PC-9 (cell line): ENCODE measurements around the gene ITPRIPL1. TPM values are rescaled to one million over a fixed set of nuclear protein-coding genes. Genes with fewer than 3 reads are reported as not detected.

Experiments
- BruUV-seq: library from RNA; stranded (reverse); fragments of 400-500 nt; replicated peaks from 2 replicates; lab custom pipeline; 2021; lab: Mats Ljungman, UMichigan
- CTCF ChIA-PET: fragments of 300-600 bp; sonication (Branson Sonifier 250); formaldehyde crosslinking; loops from one replicate; lab custom pipeline; 2022; ENCODE audit warnings: antibody characterized with exemption; lab: Charles Lee
- POLR2A ChIA-PET: fragments of 300-600 bp; sonication (Branson Sonifier 250); formaldehyde crosslinking; loops from one replicate; lab custom pipeline; 2022; ENCODE audit warnings: antibody characterized with exemption; ENCODE audit not compliant: unreplicated experiment; lab: Charles Lee
- DNase-seq, 2 experiments: peaks; one replicate each; pipeline versions ENCODE4 v3.0.0 to v3.0.0-alpha.2; 2015 to 2022; ENCODE audit warnings: mixed read lengths in 1 of 2
- H2AFZ ChIP-seq: fragments of 200-600 bp; sonication (generic); 2 replicates; pipeline ENCODE4 v1.8.1; 2017; ENCODE audit warnings: antibody characterized with exemption
- H3F3A ChIP-seq: fragments of 200-600 bp; sonication (generic); 2 replicates; pipeline ENCODE4 v1.8.1; 2017; ENCODE audit warnings: antibody characterized with exemption, mild to moderate bottlenecking, low read depth; ENCODE audit not compliant: insufficient read depth
- H3K27ac ChIP-seq: fragments of 200-600 bp; sonication (generic); 2 replicates; pipeline ENCODE4 v1.6.1; 2016; ENCODE audit warnings: mixed run types
- H3K27me3 ChIP-seq: fragments of 200-600 bp; sonication (generic); 2 replicates; pipeline ENCODE4 v1.6.1; 2016; ENCODE audit warnings: low read depth, mixed run types; ENCODE audit not compliant: insufficient read depth
- H3K36me3 ChIP-seq: fragments of 200-600 bp; sonication (generic); 2 replicates; pipeline ENCODE4 v1.6.1; 2016; ENCODE audit warnings: low read depth, mixed run types
- H3K4me1 ChIP-seq: fragments of 200-600 bp; sonication (generic); replicated peaks from 2 replicates; pipeline ENCODE4 v1.6.1; 2016; ENCODE audit warnings: mixed run types; ENCODE audit not compliant: insufficient read depth
- H3K4me2 ChIP-seq: fragments of 200-600 bp; sonication (generic); 2 replicates; pipeline ENCODE4 v1.6.1; 2017; ENCODE audit warnings: mixed run types
- H3K4me3 ChIP-seq: fragments of 200-600 bp; sonication (generic); 2 replicates; pipeline ENCODE4 v1.6.1; 2016; ENCODE audit warnings: mixed run types
- H3K79me2 ChIP-seq: fragments of 200-600 bp; sonication (generic); 2 replicates; pipeline ENCODE4 v1.6.1; 2017; ENCODE audit warnings: low read depth, mixed run types
- H3K9me2 ChIP-seq: fragments of 200-600 bp; sonication (generic); 2 replicates; pipeline ENCODE4 v1.8.1; 2017; ENCODE audit warnings: mild to moderate bottlenecking; ENCODE audit not compliant: insufficient read depth
- H3K9me3 ChIP-seq: fragments of 200-600 bp; sonication (generic); 2 replicates; pipeline ENCODE4 v1.8.1; 2016; ENCODE audit warnings: low read depth; ENCODE audit not compliant: insufficient read depth
- H4K20me1 ChIP-seq: fragments of 200-600 bp; sonication (generic); 2 replicates; pipeline ENCODE4 v1.8.1; 2017; ENCODE audit not compliant: insufficient read depth
- EZH2 ChIP-seq: fragments of 200-600 bp; sonication (generic); IDR thresholded peaks from 2 replicates; pipeline ENCODE4 v1.8.0; 2017; ENCODE audit warnings: antibody characterized with exemption, low read depth
- intact Hi-C: fragments of 100-400 bp; cut with micrococcal nuclease; formaldehyde crosslinking; loops from one replicate; pipeline ENCODE4 v1.10.0; 2022; ENCODE audit not compliant: unreplicated experiment
- total RNA-seq: library from RNA; stranded (reverse); gene quantifications from 2 replicates; pipeline ENCODE4 v1.2.3, GENCODE V29; 2021
- TF ChIP-seq, protein P1 (sequence below): fragments of 200-600 bp; sonication (generic); conservative IDR thresholded peaks from 2 replicates; pipeline ENCODE4 v1.6.1; 2017; ENCODE audit warnings: mixed run types, antibody characterized with exemption, mild to moderate bottlenecking, moderate library complexity

Gene ITPRIPL1
- total RNA-seq, 1 experiment from 2014 or later = not detected

DNA sequence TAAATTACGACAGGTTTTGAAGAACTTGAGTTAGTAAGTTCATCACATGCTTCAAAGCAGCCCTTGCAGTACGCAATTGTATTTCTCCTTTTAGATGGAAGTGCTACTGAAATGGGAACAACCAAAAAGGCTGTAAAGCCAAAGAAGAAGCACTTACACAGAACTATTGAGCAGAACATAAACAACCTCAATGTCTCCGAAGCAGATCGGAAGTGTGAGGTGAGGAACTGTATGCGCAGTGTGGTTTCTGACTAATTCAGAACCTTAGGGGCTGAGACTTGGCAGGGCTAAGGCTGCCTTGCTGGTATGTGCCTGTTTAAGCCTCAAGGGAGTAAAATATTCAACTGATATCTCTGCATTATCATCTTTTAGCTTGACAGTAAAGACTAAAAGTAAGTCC is 18.9 kb downstream of the ITPRIPL1 start:
- CTCF ChIA-PET = no interaction called here
- Histone ChIP-seq H2AFZ (no peak overlapping the region), H3K79me2 (peaks cover 26% of the 10 kb centered on the region), H3K4me2 (no peak overlapping the region), H3F3A (0 out of 2 replicates have a peak, but pooled peaks cover 8% of the 10 kb centered on the region), H3K4me3 (no peak overlapping the region), H3K36me3 (peaks cover 49% of the 10 kb centered on the region), H3K9me3 (no peaks in the 10 kb centered on the region), H3K9me2 (no peaks in the 10 kb centered on the region), H3K4me1 (peaks cover 16% of the 10 kb centered on the region), H4K20me1 (0 out of 2 replicates have a peak, but pooled peaks cover 3% of the 10 kb centered on the region), H3K27me3 (no peaks in the 10 kb centered on the region), H3K27ac (no peak overlapping the region)
- POLR2A ChIA-PET = no interaction called here
- TF ChIP-seq EZH2 = no peak
- TF ChIP-seq, protein P1, sequence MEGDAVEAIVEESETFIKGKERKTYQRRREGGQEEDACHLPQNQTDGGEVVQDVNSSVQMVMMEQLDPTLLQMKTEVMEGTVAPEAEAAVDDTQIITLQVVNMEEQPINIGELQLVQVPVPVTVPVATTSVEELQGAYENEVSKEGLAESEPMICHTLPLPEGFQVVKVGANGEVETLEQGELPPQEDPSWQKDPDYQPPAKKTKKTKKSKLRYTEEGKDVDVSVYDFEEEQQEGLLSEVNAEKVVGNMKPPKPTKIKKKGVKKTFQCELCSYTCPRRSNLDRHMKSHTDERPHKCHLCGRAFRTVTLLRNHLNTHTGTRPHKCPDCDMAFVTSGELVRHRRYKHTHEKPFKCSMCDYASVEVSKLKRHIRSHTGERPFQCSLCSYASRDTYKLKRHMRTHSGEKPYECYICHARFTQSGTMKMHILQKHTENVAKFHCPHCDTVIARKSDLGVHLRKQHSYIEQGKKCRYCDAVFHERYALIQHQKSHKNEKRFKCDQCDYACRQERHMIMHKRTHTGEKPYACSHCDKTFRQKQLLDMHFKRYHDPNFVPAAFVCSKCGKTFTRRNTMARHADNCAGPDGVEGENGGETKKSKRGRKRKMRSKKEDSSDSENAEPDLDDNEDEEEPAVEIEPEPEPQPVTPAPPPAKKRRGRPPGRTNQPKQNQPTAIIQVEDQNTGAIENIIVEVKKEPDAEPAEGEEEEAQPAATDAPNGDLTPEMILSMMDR = no peak
- BruUV-seq = no TSS peak
- DNase-seq = no peak
- intact Hi-C loops = no loop called here

DNA sequence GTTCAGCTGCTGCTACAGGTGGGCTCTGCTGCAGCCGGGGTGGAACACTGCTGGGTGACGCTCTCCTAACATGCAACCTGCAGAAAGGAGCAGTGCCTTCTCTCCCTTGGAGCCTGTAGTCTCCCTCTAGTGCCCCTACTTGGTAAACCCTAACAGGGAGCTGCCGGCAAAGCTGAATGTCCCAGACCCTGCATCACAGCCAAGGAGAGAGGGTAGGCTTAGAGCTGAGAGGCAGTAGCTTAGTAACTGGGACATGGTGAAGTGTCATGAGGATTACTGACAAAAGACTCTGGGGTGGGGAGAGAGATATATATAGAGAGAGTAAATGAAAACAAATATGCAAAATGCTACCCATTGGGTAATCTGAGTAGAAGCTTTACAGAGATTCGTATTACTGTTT is 20.3 kb downstream of the ITPRIPL1 start:
- TF ChIP-seq, protein P1 = peak; percentile 27; the same call in 1 of the 2 replicates
- no peak for TF ChIP-seq EZH2
- Histone ChIP-seq H3K36me3 (peaks cover 56% of the 10 kb centered on the region), H3F3A (0 out of 2 replicates have a peak, but pooled peaks cover 8% of the 10 kb centered on the region), H3K4me3 (no peak overlapping the region), H3K4me2 (no peak overlapping the region), H3K27ac (no peak overlapping the region), H3K79me2 (peaks cover 14% of the 10 kb centered on the region), H3K9me3 (no peaks in the 10 kb centered on the region), H3K9me2 (no peaks in the 10 kb centered on the region), H4K20me1 (0 out of 2 replicates have a peak, but pooled peaks cover 3% of the 10 kb centered on the region), H2AFZ (no peak overlapping the region), H3K27me3 (no peaks in the 10 kb centered on the region), H3K4me1 (peaks cover 16% of the 10 kb centered on the region)
- no peak for DNase-seq
- no TSS peak for BruUV-seq
- ChIA-PET CTCF (interaction anchor here (0.6 kb wide), 1 partner anchor 144 kb away, joined by 3 read pairs; no protein-coding TSS in a partner anchor), POLR2A (no interaction called here)
- intact Hi-C loops = no loop called here

DNA sequence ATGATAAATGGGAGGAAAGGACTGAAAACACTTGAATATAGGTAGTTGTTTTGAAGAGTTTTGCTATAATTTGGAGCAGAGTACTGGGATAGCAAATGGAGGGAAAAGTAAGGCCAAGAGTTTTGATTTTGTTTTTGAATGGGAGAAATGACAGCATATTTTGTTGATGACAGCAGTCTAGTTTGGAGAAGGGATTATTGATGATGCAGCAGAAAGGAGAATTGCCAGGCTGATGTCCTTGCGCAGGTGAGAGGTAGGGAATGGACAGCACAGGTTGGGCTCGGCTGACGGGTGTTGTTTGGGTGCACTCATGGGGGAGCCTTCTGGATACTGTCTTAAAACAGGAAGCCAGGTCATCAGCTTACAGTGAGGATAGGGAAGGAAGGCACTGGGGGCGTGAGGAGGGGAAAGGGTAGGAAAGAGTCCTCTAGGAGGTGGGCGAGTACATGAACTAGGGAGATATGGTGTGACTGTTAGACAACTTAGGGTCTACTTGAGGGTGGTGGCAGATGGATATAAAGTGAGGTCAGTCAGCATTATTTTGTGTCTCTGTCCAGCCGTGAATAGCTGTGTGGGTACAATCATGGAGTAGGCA is 20.8 kb downstream of the ITPRIPL1 start:
- DNase-seq = no peak
- Histone ChIP-seq H4K20me1 (0 out of 2 replicates have a peak, but pooled peaks cover 3% of the 10 kb centered on the region), H3K9me2 (no peaks in the 10 kb centered on the region), H3K27ac (no peak overlapping the region), H2AFZ (no peak overlapping the region), H3K9me3 (no peaks in the 10 kb centered on the region), H3K36me3 (peaks cover 57% of the 10 kb centered on the region), H3K4me3 (no peak overlapping the region), H3K4me1 (peaks cover 14% of the 10 kb centered on the region), H3K79me2 (peaks cover 8% of the 10 kb centered on the region), H3K4me2 (no peak overlapping the region), H3K27me3 (no peaks in the 10 kb centered on the region), H3F3A (0 out of 2 replicates have a peak, but pooled peaks cover 8% of the 10 kb centered on the region)
- no TSS peak for BruUV-seq
- CTCF ChIA-PET = no interaction called here
- no peak for TF ChIP-seq EZH2
- TF ChIP-seq, protein P1 = no peak
- POLR2A ChIA-PET = no interaction called here
- intact Hi-C loops = no loop called here
